ENCODE data around the gene DNAJC27.
"Not testable (repeated sequence)": the region's sequence is repeated elsewhere in the genome, so short reads cannot be mapped to it uniquely, and the experiment has no call there.

DNAJC27 gene

DNA sequence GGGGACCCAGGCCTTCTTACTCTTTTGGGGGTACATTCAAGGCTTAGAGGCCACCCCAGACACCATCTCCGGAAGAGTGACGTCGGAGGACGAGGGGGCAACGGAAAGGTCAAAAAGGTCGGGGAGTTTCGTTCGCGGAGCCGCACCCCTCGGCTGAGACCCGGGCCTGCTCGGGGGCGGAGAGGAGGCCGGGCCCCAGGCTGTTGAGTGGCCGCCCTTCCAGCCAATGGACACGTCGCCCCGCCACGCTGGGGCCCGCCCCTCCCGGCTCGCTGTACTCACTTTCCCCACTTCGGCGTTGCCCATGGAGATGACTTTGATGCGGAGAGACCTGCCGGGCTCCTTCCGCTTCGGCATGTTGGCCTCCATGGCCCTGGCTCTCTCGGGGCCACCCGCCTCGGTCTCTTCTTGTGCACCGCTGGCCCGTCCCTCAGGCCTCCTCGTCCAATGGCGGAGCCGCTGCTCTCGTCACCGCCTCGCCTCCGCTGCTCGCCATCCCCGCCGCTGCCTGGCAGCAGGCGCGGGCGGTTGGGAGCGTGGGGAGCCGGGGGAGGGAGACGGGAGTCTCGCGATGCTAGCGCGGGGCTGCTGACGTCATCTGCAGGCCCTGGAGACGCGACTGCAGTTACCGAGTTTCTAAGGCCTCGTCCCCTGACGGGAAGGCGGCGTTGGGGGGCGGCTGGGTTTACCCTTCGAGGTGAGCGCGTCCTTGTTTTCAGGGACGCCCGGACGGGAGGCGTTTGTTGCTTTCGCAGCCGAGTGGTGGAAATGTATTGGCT, at the start of gene DNAJC27:
TSS of gene DNAJC27 (minus strand) at position 420 of the 779 bp plus-strand sequence. CDS start at position 369, 51 bp downstream.
- peak; percentile 98 to 100 for DNase-seq

DNA sequence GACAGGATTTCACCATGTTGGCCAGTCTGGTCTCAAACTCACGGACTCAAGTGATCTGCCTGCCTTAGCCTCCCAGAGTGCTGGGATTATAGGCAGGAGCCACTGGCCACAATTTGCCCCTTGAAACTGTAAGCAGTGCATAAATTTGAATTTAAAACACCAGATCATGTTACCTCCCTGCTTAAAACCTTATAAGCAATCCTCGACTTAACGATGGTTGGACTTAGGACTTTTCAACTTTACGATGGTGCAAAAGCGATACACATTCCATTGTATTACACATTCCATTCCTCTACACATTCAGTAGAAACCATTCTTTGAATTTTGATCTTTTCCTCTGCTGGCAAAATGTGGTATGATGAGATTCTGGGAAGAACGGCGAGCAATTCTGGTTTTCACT, 46.9 kb upstream of the DNAJC27 start:
- DNase-seq: no peak

- no peak for DNase-seq
These were observed 42.9 kb upstream of the DNAJC27 start for GRCh38 chr2:25014631-25015030.

DNA sequence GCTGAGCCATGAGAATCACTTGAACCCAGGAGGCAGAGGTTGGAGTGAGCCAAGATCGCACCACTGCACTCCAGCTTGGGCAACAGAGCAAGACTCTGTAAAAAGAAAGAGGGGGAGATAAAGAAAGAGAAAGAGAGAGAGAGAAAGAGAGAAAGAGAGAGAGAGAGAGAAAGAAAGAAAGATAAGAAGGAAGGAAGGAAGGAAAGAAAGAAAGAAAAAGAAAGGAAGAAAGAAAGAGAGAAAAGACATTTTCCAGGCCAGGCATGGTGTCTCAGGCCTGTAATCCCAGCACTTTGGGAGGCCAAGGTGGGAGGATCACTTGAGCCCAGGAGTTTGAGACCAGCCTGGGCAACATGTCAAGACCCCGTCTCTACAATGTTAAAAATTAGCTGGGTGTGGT, 39.6 kb upstream of the DNAJC27 start:
- DNase-seq: not testable (repeated sequence)

DNA sequence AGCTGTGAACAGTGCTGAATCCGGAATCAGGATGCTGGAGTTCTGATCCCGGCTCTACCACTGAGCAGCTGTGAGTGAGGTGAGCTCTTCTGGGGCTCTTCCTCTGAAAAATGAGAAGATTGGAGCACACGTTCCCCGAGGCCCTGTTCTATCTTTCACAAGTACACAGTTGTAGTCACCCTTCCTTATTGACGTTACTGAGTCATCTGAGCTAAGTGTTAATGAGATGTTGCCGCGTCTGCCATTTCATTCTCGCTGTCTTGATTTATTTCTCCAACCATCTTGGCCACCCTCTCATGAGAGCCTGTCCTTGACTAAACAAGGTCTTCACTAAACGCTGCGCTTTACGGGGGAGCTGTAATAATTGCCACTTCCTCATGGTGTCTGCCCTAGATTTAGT, 38.2 kb upstream of the DNAJC27 start:
- DNase-seq: peak in 1 of 2 donors; percentile 39

DNA sequence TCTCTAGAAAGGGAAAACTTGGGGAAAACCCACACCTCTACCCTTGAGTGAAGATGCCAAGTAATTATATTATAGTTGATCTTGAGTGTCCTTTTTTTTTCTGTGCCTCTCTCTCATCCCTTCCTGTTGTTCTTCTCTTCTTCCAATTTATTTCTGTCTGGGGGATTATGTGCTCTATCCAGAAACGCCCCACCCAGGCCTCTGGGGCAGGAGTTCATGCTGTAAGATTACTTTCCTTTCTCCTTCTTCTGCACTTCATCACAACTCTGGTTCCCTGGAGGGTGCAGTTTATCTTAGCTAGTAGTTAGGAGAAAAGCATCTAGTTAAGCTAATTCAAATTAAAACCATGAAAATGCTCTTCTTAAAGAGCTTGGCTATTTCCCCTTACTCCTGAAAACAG, 30.3 kb upstream of the DNAJC27 start:
- no peak for DNase-seq

DNA sequence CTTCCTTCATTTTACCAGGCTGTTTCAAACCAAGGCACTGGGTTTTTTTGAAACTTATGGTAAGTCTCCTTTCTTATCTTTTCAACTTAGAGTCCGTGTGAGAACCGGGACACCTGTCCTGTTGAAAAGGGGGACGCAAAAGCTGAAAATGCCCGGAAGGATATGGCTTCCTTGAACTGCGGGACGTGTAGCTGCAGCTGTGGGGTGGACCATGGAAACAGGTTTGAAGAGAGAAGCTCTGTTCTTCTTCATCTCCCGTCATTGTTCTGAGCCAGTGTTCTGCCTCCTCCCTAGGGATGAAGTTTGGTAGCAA, 29.5 kb upstream of the DNAJC27 start:
- DNase-seq: no peak

DNA sequence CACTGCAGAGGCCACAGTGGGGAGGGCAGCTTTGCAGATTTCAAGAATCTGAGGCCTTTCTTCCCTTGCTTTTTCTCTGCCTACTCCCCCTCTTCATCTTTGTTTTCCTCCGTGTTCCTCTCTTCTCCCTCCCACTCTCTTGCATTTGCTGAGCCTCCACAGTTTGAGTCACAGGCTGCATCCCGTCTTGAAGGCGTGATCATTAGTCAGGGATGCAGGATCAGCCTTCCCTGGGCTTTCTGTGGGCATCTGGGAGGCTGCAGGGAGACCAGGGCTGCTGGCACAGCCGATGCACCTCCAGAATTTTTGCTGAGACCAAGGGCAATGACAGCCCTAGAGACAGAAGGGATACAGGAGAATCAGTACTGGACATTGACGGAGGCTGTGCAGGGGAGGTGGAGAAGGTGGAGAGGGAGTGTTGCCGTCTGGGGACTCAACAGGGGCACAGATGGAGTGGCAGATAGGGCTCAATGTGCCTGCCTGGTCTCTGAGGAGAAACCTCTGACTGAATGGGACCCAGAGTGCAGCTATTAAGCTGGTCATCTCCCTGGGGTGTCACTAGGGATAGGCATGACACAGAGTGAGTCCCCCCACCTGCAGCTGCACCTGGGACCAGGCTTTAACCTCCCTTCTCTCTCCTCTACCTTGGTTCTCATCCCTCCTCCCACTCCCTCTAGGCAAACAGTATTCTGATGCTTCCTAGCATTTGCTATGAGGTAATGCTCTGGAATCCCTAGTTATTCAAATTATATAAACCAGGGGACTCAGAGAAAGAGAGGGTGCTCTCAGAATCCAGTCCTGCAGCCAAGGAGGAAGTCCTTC, 29.0 kb upstream of the DNAJC27 start:
- no peak for DNase-seq

DNA sequence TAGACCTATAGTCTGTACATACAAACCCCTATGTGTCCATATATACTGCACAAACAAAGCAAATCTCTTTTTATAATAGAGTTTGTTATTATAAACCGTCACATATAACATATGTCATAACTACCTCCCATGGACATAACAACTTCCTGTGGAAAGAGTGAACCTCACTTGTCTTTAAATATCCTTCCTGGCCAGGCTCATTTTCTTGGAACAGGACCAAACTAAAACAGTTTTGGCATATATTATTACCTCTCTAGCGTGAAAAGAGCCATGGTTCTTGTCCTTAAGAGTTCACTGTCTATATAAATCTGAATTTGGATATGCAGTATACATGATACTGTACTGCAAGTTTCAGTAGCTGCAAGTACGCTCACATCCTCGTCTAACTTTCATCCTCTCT, 28.3 kb upstream of the DNAJC27 start:
- no peak for DNase-seq

GRCh38 chr2:24999097-24999496, 27.3 kb upstream of the DNAJC27 start:
- DNase-seq: not testable (repeated sequence)

DNA sequence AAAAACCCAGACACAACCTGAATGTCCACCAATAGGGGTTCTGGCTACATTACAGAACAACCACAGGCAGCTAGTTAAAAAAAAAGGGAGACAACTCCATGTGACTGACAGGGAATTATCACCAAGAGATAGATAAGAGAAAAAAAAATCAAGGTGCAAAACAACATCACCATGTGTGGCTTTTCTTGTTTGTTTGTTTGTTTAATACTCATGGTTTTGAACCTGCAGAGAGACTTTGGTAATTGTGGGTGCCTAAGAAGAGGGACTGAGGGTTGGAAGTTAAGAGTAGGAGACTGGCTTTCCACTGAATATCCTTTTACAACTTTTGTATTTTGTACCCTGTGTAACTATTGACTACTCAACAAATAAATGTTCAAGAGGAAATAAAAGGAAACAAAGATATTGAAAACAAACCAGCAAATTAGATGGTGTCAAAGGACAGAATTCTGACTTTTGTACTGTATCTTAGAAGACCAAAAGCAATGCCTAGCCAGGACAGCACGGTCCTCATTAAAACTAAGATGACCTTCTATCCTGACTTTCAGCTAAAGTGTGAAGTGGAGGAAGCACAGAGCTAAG, 22.5 kb upstream of the DNAJC27 start:
- no peak for DNase-seq

DNA sequence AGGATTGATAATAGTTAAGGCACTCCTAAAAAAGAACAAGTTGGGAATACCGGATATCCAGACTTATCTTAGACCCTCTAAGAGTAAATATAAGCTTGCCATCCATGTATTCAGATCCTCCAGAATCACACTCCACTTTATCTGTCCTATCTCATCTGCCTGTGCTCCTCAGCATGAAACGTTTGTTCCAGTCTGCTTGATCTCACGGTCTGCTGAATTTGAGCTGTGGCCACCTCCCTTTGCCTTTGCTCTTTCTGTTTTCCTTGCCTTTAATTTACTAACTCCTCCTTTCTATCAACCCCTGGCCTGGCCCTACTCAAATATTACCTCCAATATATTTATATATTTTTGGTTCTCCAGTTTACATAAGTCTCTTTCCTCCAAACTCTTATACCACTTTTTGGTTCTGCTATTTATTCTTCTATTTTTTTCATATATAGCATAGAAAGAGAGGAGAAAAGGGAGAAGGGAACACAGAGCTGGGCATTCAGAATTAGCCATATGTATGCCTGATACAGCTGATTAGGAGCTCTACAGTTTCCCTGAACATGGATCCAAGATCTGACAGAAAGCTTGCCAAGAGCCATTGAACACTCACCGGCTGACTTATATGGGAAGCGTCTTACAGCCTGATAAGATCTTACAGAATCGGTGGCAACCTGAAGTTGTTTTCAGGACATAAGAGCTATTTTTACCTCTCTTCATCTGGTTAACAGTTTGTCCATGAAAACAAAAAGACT, 21.8 kb upstream of the DNAJC27 start:
- no peak for DNase-seq

GRCh38 chr2:24986372-24986771, 14.6 kb upstream of the DNAJC27 start:
- DNase-seq: no peak

DNA sequence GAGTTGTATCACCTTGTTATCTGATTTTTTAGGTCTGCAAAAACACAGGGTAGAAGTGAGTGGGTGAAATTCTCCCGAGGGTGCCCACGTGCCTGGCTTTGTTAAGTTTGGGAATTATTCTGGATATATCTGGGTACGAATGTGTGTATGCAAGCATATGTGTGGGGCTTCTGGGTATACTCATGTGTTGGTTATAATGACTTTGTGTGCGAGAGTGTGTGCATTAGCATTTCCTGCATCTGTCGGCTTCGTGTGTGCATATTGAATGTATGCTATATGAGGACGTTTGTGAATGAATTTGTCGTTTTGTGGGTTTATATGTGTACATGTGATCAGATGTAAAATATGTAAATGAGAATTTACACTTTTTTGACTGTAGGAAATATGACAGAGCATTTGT, 13.8 kb upstream of the DNAJC27 start:
- DNase-seq: no peak

DNA sequence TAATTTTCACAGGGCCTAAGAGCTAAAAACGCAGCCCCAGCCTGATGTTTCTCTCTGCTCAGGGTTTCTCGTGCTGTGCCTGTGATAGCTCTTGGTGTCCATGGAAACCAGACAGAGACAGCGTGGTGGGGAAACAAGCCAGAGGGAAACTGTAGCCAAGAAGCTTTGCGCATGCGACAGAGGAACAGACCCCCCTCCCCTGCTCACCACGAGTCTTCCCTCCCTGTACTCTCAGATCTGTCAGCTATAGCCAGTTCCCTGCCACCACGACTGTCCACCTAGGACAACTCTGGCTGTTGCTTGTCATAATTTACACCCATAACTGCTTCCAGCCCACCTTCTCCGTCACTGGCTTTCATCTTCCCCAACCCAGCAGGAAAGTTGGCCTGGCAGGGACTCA, 13.2 kb upstream of the DNAJC27 start:
- DNase-seq: peak in 1 of 2 donors; percentile 51

- no peak for DNase-seq
These were observed 9.8 kb upstream of the DNAJC27 start for GRCh38 chr2:24981411-24982136.

DNA sequence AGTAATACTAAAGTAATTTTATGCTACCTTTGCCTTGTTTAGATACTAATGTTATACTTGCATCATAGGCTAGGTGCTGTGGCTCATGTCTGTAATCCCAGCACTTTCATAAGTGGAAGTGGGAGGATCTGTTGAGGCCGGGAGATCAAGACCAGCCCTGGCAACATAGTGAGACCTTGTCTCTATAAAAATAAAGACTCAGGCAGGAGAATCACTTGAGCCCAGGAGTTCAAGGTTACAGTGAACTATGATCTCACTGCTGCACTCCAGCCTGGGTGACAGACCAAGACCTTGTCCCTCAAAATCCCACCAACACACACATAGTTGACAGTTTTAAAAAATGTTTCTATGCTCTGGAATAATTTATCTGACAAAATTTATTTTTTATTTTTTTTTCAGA, 6.9 kb upstream of the DNAJC27 start:
- DNase-seq: no peak

DNA sequence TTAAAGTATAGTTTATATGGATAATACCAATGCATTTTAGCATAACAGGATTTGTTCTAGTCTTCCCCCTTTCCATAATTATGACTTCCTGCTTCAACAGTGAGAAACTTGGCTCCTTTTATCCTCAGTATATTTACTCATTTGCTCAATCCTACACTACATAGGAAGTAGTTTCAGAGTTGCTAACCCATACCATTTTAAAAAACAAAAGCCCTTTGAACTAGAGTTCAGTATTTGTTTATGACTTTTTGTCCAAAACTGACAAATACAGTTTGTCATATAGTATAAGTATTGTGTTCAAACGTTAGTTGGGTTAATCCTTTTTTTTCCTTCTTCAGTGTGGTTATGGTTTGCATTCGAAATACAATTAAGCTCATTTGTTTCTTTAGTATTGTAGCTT, 5.9 kb upstream of the DNAJC27 start:
- no peak for DNase-seq

DNA sequence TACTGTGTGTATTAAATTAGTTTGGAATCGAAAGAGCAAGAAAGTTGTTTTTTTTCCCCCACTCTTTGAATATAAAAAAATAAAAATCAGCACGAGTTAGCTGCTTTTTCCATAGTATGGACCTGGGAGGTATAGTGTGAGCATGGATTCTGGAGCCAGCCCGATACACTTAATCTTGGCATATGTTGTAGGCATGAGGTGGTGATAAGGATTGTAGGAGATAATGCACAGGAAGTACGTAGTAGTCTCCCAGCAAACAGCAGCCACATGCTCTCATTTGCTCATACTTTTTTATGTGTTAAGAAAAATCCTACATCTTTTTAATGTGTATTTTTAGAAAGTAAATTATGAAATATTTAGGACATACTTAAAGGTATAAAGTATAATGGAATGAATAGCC, 2.1 kb upstream of the DNAJC27 start:
- DNase-seq: no peak

- DNase-seq: peak; percentile 33 to 39
These were observed 683 bp upstream of the DNAJC27 start for GRCh38 chr2:24972315-24972961.

DNA sequence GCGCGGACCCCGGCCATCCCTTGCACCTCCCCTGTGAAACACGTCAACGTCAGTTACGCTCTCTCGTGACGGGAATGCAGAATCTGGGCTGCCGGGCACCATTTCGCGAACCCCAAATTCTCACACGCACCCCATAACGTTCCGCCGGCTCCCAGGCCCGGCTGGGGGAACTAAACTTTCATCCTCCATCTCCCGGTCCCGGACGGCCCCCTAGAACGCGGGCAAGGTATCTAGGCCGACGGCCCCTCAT, 544 bp downstream of the DNAJC27 start:
- no peak for DNase-seq
